ENCODE measurements around the gene ERVH48-1.
"Not testable (repeated sequence)": the region's sequence is repeated elsewhere in the genome, so short reads cannot be mapped to it uniquely, and the experiment has no call there.

The ERVH48-1 gene

DNA sequence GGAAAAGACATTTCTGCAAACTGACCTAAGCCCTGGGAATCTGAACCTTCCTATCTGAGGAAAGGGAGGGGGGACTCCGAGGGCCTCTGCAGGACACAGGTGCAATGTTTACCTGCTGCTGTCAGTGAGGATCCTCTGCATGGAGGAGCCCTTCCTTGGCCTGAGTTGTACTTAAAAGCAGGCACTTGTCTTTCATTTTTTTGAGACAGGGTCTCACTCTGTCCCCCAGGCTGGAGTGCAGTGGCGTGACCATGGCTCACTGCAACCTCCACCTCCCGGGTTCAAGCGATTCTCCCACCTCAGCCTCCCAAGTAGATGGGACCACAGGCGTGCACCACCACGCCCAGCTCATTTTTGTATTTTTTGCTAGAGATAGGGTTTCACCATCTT, 13.2 kb upstream of the ERVH48-1 start:
- DNase-seq (ENCODE audit: low read depth) = not testable (repeated sequence)

DNA sequence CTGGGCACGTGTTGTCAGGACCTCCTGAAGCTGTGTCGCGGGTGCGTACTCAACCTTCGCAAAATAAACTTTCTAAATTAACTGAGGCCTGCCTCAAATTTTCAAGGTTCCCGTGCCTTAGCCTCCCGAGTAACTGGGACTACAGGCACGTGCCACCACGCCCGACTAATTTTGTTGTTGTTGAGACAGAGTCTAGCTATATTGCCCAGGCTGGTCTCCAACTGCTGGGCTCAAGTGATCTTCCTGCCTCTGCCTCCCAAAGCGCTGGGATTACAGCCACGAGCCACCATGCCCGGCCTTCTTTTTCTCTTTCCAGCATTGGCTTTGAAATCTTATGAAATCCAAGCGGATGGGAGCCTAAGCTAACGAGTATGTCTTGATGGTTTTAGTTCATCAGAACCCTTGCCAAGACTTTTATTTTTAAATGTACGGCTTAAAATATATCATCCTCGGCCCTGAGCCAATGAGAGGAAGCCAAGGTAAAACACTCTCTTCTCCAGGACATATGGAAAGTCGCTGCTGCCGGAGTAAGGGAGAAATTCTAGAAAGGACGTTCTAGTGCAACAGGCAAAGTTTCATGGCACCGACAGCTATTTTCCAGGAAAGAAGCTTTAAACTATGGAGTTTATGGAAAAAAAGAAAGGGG, 12.7 kb upstream of the ERVH48-1 start:
- no peak for DNase-seq (ENCODE audit: low read depth)

DNA sequence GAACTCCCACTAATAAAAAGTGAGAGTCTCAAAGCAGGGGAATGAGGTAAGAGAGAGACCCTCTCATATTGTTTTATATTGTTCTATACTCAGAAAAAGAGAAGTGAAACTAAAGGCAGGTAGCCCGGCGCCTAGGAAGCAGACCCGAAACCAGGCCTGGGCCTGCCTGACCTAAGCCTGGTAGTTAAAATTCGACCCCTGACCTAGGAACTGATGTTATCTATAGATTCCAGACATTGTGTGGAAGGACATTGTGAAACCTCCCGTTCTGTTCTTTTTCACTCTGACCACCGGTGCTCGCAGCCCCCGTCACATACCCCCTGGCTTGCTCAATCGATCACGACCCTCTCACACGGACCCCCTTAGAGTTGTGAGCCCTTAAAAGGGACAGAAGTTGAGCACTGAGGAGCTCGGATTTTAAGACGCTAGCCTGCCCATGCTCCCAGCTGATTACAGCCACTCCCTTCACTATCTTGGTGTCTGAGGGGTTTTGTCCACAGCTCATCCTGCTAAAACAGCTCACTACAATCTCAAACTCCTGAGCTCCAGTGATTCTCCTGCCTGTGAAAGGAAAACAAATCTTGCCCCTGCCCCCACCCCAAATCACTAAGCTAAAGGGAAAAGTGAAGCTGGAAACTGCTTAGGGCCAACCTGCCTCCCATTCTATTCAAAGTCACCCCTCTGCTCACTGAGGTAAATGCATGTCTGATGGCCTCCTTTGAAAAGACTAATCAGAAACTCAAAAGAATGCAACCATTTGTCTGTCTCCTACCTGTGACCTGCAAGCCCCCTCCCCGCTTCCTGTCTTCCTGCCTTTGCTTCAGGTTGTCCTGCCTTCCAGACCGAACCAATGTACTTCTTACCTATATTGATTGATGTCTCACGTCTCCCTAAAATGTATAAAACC, 11.9 kb upstream of the ERVH48-1 start:
- DNase-seq (ENCODE audit: low read depth) = not testable (repeated sequence)

DNA sequence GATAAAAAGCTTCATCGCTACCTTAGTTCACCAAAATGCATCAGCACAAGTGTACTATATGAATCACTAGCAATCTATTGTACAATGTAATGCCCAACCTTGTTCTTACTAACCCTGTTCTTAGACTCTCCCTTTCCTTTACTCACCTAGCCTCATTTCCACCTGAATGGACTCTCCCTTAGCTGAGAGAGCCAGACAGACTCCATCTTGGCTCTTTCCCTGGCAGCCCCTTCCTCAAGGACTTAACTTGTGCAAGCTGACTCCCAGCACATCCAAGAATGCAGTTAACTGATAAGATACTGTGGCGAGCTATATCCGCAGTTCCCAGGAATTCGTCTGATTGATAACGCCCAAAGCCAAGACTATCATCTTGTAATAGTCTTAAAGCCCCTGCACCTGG, 10.9 kb upstream of the ERVH48-1 start:
- not testable (repeated sequence) for DNase-seq (ENCODE audit: low read depth)

DNA sequence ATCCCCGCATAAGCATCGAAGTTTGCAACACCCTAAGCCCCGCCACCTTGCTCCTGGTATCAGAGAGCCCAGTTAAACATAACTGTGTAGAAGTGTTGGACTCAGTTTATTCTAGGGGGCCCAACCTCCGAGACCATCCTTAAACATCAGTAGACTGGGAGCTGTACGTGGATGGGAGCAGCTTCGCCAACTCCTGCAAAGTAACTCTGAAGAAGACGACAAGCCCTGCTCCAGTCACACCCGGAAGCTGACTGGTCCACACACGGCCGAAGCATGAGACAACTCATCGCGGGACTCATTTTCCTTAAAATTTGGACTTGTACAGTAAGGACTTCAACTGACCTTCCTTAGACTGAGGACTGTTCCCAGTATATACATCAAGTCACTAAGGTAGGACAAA, 8.5 kb upstream of the ERVH48-1 start:
- DNase-seq (ENCODE audit: low read depth) = not testable (repeated sequence)

DNA sequence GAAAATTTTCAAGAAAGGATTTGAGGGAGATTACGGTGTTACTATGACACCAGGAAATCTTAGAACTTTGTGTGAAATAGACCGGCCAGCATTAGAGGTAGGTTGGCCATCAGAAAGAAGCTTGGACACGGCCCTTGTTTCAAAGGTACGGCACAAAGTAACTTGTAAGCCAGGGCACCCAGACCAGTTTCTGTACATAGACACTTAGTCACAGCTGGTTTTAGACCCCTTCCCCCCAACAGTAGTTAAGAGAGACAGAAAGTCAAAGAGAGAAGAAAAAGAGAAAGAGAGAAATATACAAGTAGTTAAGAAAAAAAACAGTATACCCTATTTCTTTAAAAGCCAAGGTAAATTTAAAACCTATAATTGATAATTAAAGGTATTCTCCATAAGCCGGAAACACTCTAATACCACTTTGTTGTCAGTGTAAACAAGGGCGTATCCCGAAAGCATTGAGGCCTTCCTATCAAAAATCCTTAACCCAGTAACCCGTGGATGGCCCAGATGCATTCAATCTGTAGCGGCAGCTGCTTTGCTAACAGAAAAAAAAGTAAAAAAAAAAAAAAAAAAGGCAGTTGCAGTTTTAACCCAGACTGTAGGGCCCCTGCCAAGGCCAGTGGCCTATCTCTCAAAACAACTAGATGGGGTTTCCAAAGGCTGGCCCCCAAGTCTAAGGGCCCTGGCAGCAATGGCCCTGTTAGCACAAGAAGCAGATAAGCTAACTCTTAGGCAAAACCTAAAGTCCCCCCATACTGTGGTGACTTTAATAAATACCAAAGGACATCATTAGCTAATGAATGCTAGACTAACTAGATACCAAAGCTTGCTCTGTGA, 7.9 kb upstream of the ERVH48-1 start:
- not testable (repeated sequence) for DNase-seq (ENCODE audit: low read depth)

DNA sequence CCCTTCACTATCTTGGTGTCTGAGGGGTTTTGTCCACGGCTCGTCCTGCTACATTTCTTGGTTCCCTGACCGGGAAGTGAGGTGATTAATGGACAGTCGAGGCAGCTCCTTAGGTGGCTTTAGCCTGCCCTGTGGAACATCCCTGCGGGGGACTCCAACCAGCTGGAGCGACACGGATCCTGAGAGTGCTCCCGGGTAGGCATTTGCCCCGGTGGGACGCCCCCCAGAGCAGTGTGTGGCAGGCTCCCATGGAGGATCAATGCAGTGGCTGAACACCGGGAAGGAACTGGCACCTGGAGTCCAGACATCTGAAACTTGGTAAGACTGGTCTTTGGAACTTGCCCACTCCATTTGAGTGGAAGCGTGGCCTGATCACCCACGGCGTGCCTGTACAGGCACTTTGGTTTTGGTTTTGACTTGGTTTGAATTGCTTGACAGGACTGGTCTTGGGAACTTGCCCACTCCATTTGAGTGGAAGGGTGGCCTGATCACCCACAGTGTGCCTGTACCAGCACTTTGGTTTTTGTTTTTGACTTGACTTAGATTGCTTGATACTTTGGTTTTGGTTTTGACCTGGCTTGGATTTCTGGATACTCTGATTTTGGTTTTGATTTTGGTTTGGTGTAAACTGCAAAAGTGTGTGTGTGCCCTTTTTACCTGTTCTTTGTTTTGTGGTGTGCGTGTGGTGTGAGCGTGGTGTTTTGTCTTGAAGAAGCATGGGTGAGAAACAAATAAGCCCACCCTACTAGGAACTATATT, 7.1 kb upstream of the ERVH48-1 start:
- DNase-seq (ENCODE audit: low read depth) = not testable (repeated sequence)

DNA sequence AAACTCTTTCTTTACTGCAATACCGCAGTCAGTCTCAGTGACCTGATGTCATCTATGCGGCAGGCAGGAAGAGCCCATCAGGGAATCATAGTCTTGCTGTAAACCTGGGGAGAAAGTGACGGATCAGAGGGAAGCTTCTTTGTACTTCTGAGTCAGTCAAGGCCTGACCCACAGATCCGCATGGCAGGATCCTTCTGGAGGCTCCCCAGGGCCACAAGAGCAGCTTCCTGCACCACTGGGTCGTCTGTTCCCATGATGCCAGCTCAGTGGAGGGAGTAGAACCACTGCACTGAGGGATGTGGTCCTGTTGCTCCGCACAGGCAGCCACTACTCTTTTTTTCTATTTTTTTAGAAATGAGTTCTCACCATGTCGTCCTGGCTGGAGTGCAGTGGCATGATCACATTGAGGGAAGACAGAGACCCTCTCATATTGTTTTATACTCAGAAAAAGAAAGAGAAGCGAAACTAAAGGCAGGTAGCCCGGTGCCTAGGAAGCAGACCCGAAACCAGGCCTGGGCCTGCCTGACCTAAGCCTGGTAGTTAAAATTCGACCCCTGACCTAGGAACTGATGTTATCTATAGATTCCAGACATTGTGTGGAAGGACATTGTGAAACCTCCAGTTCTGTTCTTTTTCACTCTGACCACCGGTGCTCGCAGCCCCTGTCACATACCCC, 6.3 kb upstream of the ERVH48-1 start:
- DNase-seq (ENCODE audit: low read depth) = no peak

DNA sequence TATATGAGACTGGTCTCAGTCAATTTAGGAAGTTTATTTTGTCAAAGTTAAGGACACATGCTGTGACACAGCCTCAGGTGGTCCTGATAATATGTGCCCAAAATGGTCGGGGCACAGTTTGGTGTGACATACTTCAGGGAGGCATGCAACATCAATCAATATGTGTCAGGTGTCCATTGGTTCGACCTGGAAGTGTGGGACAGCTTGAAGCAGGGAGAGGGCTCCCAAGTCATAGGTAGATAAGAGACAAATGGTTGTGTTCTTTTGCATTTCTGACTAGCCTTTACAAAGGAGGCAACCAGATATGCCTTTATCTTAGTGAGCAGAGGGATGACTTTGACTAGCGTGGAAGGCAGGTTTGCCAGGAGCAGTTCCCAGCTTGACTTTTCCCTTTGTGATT, 4.5 kb upstream of the ERVH48-1 start:
- DNase-seq (ENCODE audit: low read depth) = no peak

DNA sequence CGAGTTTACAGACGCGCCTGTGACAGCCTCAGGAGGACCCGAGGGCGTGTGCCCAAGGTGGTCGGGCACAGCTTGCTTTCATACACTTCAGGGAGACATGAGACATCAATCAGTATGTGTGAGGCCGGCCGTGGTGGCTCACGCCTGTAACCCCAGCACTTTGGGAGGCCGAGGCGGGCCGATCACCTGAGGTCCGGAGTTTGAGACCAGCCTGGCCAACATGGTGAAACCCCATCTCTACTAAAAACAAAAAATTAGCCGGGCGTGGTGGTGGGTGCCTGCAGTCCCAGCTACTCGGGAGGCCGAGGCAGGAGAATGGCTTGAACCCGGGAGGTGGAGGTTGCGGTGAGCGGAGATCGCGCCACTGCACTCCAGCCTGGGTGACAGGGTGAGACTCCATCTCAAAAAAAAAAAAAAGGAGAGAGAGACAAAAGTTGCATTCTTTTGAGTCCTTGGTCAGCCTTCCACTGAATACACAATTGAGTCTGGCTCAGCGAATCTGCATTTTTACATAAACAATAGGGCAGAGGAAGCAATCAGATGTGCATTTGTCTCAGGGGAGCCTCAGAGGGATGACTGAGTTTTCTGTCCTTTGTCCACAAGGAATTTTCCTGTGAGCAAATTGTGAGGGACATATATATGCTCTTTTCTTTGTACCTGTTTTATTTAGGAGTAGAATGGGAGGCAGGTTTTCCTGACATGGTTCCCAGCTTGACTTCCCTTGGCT, 2.2 kb upstream of the ERVH48-1 start:
- DNase-seq (ENCODE audit: low read depth) = not testable (repeated sequence)

DNA sequence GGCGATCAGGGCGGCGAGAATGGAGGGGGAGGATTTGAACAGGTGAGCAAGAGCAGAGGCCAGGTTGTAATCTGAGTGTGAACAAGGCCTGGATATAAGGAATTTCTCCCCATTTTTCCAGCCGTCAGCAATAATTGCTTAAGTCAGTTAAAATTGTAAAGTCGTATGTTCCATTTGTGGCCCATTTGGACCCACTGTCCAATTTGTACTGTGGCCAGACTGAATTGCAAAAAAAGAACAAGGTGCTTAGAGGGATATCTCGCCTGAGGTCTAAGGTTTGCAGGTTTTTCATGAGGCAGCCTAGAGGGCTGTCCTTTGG, 1.0 kb downstream of the ERVH48-1 start:
- DNase-seq (ENCODE audit: low read depth) = no peak

DNA sequence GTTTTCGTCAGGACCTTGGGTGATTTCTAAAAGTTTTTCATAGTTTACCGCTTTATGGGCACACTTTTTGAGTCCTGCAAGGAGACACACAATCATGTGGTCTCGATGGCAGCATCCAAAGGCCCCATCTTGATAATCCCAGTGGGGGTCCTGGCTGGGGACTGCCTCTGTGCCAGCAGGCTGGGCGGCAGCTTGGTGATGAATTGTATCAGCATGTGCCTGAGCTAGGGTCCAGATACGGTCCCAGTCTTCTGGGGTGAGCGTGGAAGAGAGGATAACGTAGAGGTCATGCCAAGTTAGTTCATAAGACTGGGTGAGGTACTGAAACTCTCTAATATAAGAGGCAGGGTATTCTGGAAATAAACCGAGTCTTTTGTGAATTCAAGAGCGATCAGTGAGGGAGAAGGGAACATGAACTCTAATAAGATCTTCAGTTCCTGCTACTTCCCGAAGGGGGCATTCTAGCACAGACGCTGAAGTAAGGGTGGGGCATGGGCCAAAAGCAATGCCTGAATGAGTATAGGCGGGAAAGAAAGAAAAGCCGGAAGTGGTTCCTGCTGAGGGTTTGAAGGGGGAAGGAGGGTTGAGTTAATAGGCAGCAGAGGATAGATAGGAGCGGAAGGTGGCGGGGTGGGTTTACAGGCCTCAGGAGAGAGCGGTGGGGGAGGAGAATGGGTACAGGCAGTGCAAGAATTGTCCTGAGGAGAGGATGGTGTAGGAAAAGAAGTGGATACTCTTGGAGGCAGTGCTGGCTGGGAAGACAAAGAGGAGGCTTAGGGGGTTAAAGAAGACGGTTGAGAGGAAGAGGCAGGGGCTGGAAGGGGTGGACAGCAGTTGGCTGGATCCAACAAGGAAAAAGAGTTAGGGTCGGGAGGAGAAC, 1.6 kb downstream of the ERVH48-1 start:
- peak; percentile 73 for DNase-seq (ENCODE audit: low read depth)

DNA sequence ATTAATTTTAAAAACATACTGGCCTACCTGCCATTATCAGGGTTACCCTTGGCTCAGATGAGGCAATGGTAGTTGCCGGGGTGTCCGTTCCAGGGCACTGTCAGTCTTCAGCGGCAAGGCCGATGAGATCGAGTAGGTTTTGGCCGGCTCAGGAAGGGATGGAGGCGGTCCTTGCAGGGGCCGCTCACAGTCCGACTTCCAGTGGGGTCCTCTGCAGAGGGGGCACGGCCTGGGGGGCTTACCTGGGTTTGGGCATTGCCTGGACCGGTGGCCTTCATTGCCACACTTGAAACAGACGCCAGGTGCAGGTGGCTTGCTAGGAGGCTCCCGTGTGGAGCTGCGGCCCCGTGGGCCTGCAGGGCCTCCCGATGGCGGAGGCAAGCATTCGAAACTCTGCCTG, 2.5 kb downstream of the ERVH48-1 start:
- DNase-seq (ENCODE audit: low read depth) = no peak

DNA sequence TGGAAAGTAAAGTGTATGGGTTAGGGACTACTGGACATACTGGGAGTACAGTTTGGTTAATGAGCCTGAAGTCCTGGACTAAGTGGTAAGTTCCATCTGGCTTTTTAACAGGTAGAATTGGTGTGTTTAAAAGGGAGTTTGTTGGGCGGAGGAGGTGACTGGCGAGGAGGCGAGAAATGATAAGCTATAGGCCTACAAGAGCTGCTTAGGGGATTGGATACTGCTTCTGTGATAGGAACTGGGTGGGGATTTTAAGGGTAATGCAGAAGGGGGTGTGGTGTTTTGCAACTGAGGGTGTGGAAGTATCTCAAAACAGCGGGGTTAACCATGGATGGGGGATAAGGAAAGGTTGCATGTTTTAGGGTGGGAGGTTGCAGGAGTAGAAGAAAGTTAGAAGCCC, 3.5 kb downstream of the ERVH48-1 start:
- no peak for DNase-seq (ENCODE audit: low read depth)

DNA sequence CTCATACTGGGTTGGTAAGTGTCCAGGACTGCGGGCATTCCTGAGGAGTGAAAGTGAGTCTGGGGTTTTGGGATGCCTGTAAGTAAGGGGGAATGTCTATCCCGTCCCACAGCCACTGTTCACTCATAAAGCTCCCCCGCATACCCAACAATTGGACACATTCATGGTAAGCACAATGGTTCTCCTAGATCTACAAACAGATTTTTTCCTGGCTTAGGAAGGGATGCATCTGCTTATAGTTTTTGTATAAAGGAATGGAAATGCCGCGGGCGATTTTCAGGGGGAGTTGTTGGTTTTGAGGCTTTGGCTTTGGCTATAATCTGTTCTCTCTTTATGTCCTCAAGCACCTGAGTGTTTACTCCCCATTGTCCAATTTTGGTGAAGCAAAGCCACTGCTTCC, 7.1 kb downstream of the ERVH48-1 start:
- DNase-seq (ENCODE audit: low read depth) = no peak

DNA sequence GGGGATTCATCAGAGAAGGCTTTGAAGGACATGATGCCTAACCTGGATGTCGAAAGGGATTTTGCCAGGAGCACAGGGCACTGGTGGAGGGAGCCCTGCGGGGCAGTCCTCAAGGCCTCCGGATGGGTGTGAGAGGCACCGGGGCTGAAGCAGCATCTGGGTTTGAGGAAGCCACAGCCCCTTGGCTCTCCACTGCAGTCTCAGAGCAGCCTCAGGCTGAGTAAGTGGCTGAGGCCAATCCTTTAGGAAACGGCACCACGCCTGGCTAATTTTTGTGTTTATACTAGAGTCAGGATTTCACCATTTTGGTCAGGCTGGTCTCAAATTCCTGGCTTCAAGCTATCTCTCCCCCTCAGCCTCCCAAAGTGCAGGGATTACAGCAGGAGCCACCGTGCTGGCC, 12.0 kb downstream of the ERVH48-1 start:
- no peak for DNase-seq (ENCODE audit: low read depth)

DNA sequence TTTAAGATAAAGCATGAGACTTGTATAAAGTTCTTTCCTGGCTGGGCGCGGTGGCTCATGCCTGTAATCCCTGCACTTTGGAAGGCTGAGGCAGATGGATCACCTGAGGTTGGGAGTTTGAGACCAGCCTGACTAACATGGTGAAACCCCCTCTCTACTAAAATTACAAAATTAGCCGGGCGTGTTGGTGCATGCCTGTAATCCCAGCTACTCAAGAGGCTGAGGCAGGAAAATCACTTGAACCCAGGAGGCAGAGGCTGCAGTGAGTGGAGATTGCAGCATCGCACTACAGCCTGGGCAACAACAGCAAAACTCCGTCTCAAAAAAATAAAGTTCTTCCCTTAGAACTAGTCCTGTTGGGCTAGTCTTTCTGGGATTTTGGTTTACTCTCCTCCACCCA, 13.5 kb downstream of the ERVH48-1 start:
- not testable (repeated sequence) for DNase-seq (ENCODE audit: low read depth)

DNA sequence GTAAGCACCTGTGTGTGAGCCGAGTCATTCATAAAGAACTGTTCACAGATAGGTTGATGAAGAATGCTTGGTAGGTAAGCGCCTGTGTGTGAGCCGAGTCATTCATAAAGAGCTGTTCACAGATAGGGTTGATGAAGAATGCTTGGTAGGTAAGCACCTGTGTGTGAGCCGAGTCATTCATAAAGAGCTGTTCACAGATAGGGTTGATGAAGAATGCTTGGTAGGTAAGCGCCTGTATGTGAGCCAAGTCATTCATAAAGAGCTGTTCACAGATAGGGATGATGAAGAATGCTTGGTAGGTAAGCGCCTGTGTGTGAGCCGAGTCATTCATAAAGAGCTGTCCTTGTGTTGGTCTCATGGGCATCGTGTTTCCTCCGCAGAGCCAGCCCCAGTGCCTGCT, 16.9 kb downstream of the ERVH48-1 start:
- not testable (repeated sequence) for DNase-seq (ENCODE audit: low read depth)

DNA sequence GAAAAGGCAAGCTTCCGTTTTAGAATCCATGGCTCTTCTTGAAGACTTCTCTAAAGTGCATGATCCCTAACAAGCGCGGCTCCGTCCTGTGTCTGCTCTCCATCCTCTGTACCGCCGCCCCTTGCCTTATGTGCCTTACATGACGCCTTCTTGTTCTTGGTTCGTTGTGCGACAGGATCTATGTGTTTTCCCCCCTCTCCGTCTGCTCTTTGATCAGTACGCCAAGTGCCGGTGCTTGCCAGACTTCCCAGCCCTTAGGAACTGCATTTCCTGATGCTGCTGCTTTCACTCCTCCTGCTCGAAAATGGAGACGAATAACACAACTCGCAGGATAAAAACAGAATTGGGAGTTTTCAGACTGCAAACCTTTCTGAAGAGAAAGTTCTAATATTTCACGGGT, 19.2 kb downstream of the ERVH48-1 start:
- DNase-seq (ENCODE audit: low read depth) = no peak

DNA sequence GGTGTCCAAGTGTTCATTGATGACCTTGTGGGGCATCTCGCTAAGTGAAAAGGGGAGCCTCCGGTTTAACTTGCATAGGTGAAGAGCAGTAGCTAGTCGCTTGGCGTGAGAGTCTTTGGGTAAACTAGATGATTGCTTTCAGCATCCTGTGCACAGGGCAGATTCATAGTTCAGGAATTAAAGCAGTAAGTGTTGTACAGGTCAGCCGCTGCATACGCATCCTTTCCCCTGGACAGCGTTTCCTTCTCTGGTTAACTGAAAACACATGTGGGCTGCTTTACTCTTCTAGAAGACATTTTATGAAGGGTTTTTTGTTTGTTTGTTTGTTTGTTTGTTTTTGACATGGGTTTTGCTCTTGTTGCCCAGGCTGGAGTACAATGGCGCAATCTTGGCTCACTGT, 20.2 kb downstream of the ERVH48-1 start:
- no peak for DNase-seq (ENCODE audit: low read depth)

Measured in stromal cell of bone marrow (primary cell).